H9 (cell line): ENCODE measurements around the gene GPR143. TPM values are rescaled to one million over a fixed set of nuclear protein-coding genes. Genes with fewer than 3 reads are reported as not detected.

Source experiments
- DNase-seq: peaks from one replicate; pipeline ENCODE4 v3.0.0-alpha.2; 2017
- H2AFZ ChIP-seq: one replicate; pipeline ENCODE4 v1.6.1; 2013; ENCODE audit warnings: mild to moderate bottlenecking, low read length, control low read depth, moderate library complexity
- H2AK5ac ChIP-seq: 2 replicates; pipeline ENCODE4 v1.6.1; 2013; ENCODE audit warnings: low read length, control low read depth, mixed read lengths; ENCODE audit not compliant: insufficient read length
- H2BK120ac ChIP-seq: one replicate; pipeline ENCODE4 v1.6.1; 2013; ENCODE audit warnings: low read depth, mild to moderate bottlenecking, low read length, control low read depth, inconsistent platforms; ENCODE audit not compliant: poor library complexity, severe bottlenecking
- H2BK12ac ChIP-seq: 2 replicates; pipeline ENCODE4 v1.6.1; 2013; ENCODE audit warnings: low read length, control low read depth, mixed read lengths, low read depth; ENCODE audit not compliant: insufficient read length
- H2BK15ac ChIP-seq: 2 replicates; pipeline ENCODE4 v1.6.1; 2013; ENCODE audit warnings: low read depth, low read length, control low read depth
- H2BK20ac ChIP-seq: one replicate; pipeline ENCODE4 v1.6.1; 2013; ENCODE audit warnings: low read depth, mild to moderate bottlenecking, low read length, control low read depth, inconsistent platforms; ENCODE audit not compliant: poor library complexity, severe bottlenecking
- H2BK5ac ChIP-seq: 2 replicates; pipeline ENCODE4 v1.6.1; 2013; ENCODE audit warnings: low read length, control low read depth, mixed read lengths; ENCODE audit not compliant: insufficient read length
- H3K14ac ChIP-seq: 2 replicates; pipeline ENCODE4 v1.6.1; 2013; ENCODE audit warnings: low read length, control low read depth; ENCODE audit not compliant: insufficient read depth
- H3K18ac ChIP-seq: 2 replicates; pipeline ENCODE4 v1.6.1; 2013; ENCODE audit warnings: low read depth, mild to moderate bottlenecking, mixed read lengths, low read length, control low read depth; ENCODE audit not compliant: insufficient read length
- H3K23ac ChIP-seq: 2 replicates; pipeline ENCODE4 v1.6.1; 2013; ENCODE audit warnings: low read length, control low read depth, mixed read lengths, low read depth; ENCODE audit not compliant: insufficient read length
- H3K23me2 ChIP-seq: 2 replicates; pipeline ENCODE4 v1.6.1; 2013; ENCODE audit warnings: low read depth, mild to moderate bottlenecking, mixed read lengths, low read length, control low read depth; ENCODE audit not compliant: insufficient read length, poor library complexity, severe bottlenecking
- H3K27ac ChIP-seq: 2 replicates; pipeline ENCODE4 v1.5.1; 2013; ENCODE audit warnings: low read length, control low read depth, mixed read lengths, low read depth; ENCODE audit not compliant: insufficient read length
- H3K27me3 ChIP-seq: 2 replicates; pipeline ENCODE4 v1.6.1; 2013; ENCODE audit warnings: low read length, control low read depth, inconsistent platforms; ENCODE audit not compliant: insufficient read depth
- H3K4ac ChIP-seq: 2 replicates; pipeline ENCODE4 v1.6.1; 2013; ENCODE audit warnings: low read depth, mild to moderate bottlenecking, control low read depth, inconsistent platforms, low read length, moderate library complexity
- H3K4me1 ChIP-seq: 2 replicates; pipeline ENCODE4 v1.6.1; 2013; ENCODE audit warnings: low read length, control low read depth, inconsistent platforms; ENCODE audit not compliant: insufficient read depth
- H3K4me2 ChIP-seq: 2 replicates; pipeline ENCODE4 v1.6.1; 2013; ENCODE audit warnings: low read length, control low read depth, mixed read lengths; ENCODE audit not compliant: insufficient read length, insufficient read depth
- H3K56ac ChIP-seq: 2 replicates; pipeline ENCODE4 v1.6.1; 2013; ENCODE audit warnings: low read depth, mild to moderate bottlenecking, mixed read lengths, low read length, control low read depth; ENCODE audit not compliant: insufficient read length
- H3K79me1 ChIP-seq: 2 replicates; pipeline ENCODE4 v1.6.1; 2013; ENCODE audit warnings: low read depth, mild to moderate bottlenecking, moderate library complexity, low read length, control low read depth, inconsistent platforms; ENCODE audit not compliant: insufficient read depth, poor library complexity, severe bottlenecking
- H3K79me2 ChIP-seq: 2 replicates; pipeline ENCODE4 v1.6.1; 2013; ENCODE audit warnings: low read length, control low read depth, inconsistent platforms; ENCODE audit not compliant: insufficient read depth
- H3K9ac ChIP-seq: 2 replicates; pipeline ENCODE4 v1.6.1; 2013; ENCODE audit warnings: low read length, control low read depth, mixed read lengths; ENCODE audit not compliant: insufficient read length; ENCODE audit errors: extremely low read depth
- H3K9me3 ChIP-seq: one replicate; pipeline ENCODE4 v1.6.1; 2013; ENCODE audit warnings: low read depth, low read length, inconsistent platforms; ENCODE audit not compliant: control insufficient read depth
- H3T11ph ChIP-seq: one replicate; pipeline ENCODE4 v1.6.1; 2013; ENCODE audit warnings: mild to moderate bottlenecking, low read length, control low read depth, inconsistent platforms
- H4K20me1 ChIP-seq: one replicate; pipeline ENCODE4 v1.6.1; 2013; ENCODE audit not compliant: control insufficient read depth, insufficient read length, insufficient read depth
- H4K5ac ChIP-seq: 2 replicates; pipeline ENCODE4 v1.6.1; 2013; ENCODE audit warnings: low read depth, mild to moderate bottlenecking, mixed read lengths, low read length, control low read depth; ENCODE audit not compliant: insufficient read length
- H4K8ac ChIP-seq: replicated peaks from 2 replicates; pipeline ENCODE4 v1.6.1; 2013; ENCODE audit warnings: low read length, control low read depth, mixed read lengths, low read depth; ENCODE audit not compliant: insufficient read length
- H4K91ac ChIP-seq: 2 replicates; pipeline ENCODE4 v1.6.1; 2013; ENCODE audit warnings: low read depth, mild to moderate bottlenecking, moderate library complexity, mixed read lengths, low read length, control low read depth; ENCODE audit not compliant: insufficient read length
- H3K27ac Mint-ChIP-seq, 3 experiments: 2 replicates in 2 of 3; 3 replicates in 1 of 3; pipeline ENCODE4 v1.8.0; 2020 to 2021; ENCODE audit warnings: mixed read lengths in 3 of 3, mild to moderate bottlenecking in 1 of 3, moderate library complexity in 1 of 3
- H3K27me3 Mint-ChIP-seq: 2 replicates; pipeline ENCODE4 v1.8.0; 2021; ENCODE audit warnings: low read depth, mild to moderate bottlenecking, moderate library complexity, mixed read lengths
- H3K36me3 Mint-ChIP-seq, 3 experiments: 2 replicates in 2 of 3; 3 replicates in 1 of 3; pipeline ENCODE4 v1.8.0; 2020 to 2021; ENCODE audit warnings: low read depth in 3 of 3, mixed read lengths in 3 of 3; ENCODE audit not compliant: insufficient read depth in 1 of 3
- H3K4me1 Mint-ChIP-seq, 2 experiments: 2 replicates each; pipeline ENCODE4 v1.8.0; 2020; ENCODE audit warnings: mixed read lengths in 2 of 2
- H3K4me3 Mint-ChIP-seq, 2 experiments: 2 replicates in 1 of 2; 3 replicates in 1 of 2; pipeline ENCODE4 v1.8.0; 2020 to 2021; ENCODE audit warnings: mild to moderate bottlenecking in 2 of 2, mixed read lengths in 2 of 2, moderate library complexity in 1 of 2
- H3K9me3 Mint-ChIP-seq, 2 experiments: 2 replicates in 1 of 2; 3 replicates in 1 of 2; pipeline ENCODE4 v1.8.0; 2020; ENCODE audit warnings: mild to moderate bottlenecking in 2 of 2, mixed read lengths in 2 of 2, moderate library complexity in 1 of 2
- CTCF ChIP-seq: fragments of 200-600 bp; sonication (generic); conservative IDR thresholded peaks from 3 replicates; pipeline ENCODE4 v1.8.0; 2021; ENCODE audit warnings: antibody characterized with exemption, mild to moderate bottlenecking
- WGBS: extraction: QIAGEN DNeasy Blood & Tissue Kit; methylation state at CpG from one replicate; pipeline ENCODE4 v1.1.7; 2013; ENCODE audit warnings: missing lambda C conversion rate, low lambda C conversion rate, mixed read lengths; ENCODE audit not compliant: insufficient read length; ENCODE audit errors: extremely low coverage; 5-methylcytosine and 5-hydroxymethylcytosine counted together
- total RNA-seq: library from RNA; stranded (reverse); gene quantifications from 2 replicates; pipeline ENCODE4 v1.2.1, GENCODE V29; 2021

Gene GPR143
- total RNA-seq, 1 experiment from 2014 or later, result 7.1 TPM

- Histone ChIP-seq H3K4ac (no peak overlapping the region), H4K5ac (no peak overlapping the region), H4K8ac (no peak overlapping the region), H2BK20ac (no peak overlapping the region), H3K23ac (no peak overlapping the region), H2BK5ac (no peak overlapping the region), H3K27me3 (no peaks in the 10 kb centered on the region), H3K56ac (no peak overlapping the region), H3K9me3 (no peaks in the 10 kb centered on the region), H4K20me1 (no peaks in the 10 kb centered on the region), H3K18ac (no peak overlapping the region), H2AFZ (no peak overlapping the region), H4K91ac (no peak overlapping the region), H2BK120ac (no peak overlapping the region), H3K4me1 (no peaks in the 10 kb centered on the region), H2BK12ac (no peak overlapping the region), H3K14ac (no peak overlapping the region; the same call in 1 of the 2 replicates), H3K79me1 (no peaks in the 10 kb centered on the region), H3K4me2 (no peak overlapping the region), H3K9ac (no peak overlapping the region), H3T11ph (no peak overlapping the region), H2BK15ac (no peak overlapping the region), H3K79me2 (no peaks in the 10 kb centered on the region), H3K23me2 (no peaks in the 10 kb centered on the region), H3K27ac (no peak overlapping the region), H2AK5ac (no peak overlapping the region)
- no peak overlapping the region for H3K27ac Mint-ChIP-seq
- H3K27me3 Mint-ChIP-seq, result peaks cover 5% of the 10 kb centered on the region; the same call in 1 of the 2 replicates
- WGBS, result no CpG with 5 or more reads among the region's 10 CpGs
- peaks cover 16 to 38% (median 33%) of the 10 kb centered on the region in 3 experiments; a peak in 6 of 7 replicates for H3K36me3 Mint-ChIP-seq
- no peak overlapping the region; a peak in 1 of 5 replicates for H3K4me3 Mint-ChIP-seq
- H3K4me1 Mint-ChIP-seq, result peaks cover 9 to 10% of the 10 kb centered on the region in 2 experiments
- peak; percentile 35 for DNase-seq
- TF ChIP-seq CTCF, result peak; percentile 46; the same call in 2 of the 3 replicates
- H3K9me3 Mint-ChIP-seq, result peaks cover 0 to 59% of the 10 kb centered on the region in 2 experiments; a peak in 3 of 5 replicates
Observed at GRCh38 chrX:9682456-9682855, 83.2 kb downstream of the GPR143 start.
